ENCODE measurements around the gene GCFC2. TPM values are rescaled to one million over a fixed set of nuclear protein-coding genes. Genes with fewer than 3 reads are reported as not detected.

Gene GCFC2
- total and polyA plus RNA-seq, 8 donors: 9.3 to 112 (median 18.5) TPM

DNA sequence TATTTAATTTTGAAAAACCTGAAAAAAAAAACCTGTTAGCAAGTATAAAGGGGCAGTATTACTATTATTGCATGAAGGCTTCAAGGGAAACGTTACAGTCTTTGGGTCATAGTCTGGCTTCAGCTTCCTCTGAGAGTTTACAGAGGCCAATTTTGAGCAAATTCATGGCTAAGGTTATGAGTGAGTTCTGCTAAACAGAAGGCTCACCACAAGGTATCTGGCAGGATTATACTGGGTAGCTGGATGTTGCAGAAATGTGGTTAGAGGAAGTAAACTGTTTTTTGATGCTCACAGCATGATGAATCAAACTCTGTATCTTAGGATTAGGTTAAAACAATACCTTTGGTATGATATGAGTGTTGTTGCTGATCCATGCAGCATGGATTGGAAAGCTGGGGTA lies 54.9 kb downstream of the GCFC2 start:
- H3K36me3 ChIP-seq: peaks cover 34 to 98% (median 94%) of the 10 kb centered on the region in 4 donors
- H3K27ac ChIP-seq: no peak overlapping the region
- H3K4me1 ChIP-seq: no peaks in the 10 kb centered on the region
- no peaks in the 10 kb centered on the region for H3K27me3 ChIP-seq
- intact Hi-C loops (cut with DNase I; ENCODE audit: low total_unique reads): no loop called here
- 77 to 88% (median 85%) methylated on average over 1 of the region's 1 CpG for WGBS, 5 donors
- TF ChIP-seq POLR2AphosphoS5 (IDR thresholded peaks at IDR 0.05) (no peak), POLR2A (IDR thresholded peaks at IDR 0.05) (no peak), EP300 (IDR thresholded peaks at IDR 0.05) (no peak)
- TF ChIP-seq, protein P1, sequence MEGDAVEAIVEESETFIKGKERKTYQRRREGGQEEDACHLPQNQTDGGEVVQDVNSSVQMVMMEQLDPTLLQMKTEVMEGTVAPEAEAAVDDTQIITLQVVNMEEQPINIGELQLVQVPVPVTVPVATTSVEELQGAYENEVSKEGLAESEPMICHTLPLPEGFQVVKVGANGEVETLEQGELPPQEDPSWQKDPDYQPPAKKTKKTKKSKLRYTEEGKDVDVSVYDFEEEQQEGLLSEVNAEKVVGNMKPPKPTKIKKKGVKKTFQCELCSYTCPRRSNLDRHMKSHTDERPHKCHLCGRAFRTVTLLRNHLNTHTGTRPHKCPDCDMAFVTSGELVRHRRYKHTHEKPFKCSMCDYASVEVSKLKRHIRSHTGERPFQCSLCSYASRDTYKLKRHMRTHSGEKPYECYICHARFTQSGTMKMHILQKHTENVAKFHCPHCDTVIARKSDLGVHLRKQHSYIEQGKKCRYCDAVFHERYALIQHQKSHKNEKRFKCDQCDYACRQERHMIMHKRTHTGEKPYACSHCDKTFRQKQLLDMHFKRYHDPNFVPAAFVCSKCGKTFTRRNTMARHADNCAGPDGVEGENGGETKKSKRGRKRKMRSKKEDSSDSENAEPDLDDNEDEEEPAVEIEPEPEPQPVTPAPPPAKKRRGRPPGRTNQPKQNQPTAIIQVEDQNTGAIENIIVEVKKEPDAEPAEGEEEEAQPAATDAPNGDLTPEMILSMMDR (IDR thresholded peaks at IDR 0.05): no peak
- H3K4me3 ChIP-seq: no peak overlapping the region
- H3K9me3 ChIP-seq: peaks cover 0 to 10% (median 0%) of the 10 kb centered on the region in 4 donors
- DNase-seq: no peak

DNA sequence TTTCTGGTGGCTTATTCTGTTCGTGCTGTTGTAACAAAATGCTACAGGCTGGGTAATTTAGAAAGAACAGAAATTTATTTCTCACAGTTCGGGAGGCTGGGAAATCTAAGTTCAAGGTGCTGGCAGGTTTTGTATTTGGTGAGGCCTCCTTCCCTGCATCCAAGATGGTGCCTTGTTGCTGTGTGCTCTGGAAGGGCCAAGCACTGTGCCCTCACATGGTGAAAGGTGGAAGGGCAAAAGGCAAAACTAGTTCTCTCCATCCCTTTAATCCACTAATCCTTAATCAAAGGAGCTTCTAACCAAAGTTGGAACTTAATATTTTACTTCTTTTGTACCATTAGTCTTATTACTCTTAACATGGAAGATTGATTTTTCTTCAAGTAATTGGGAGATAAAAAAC lies 56.7 kb downstream of the GCFC2 start:
- Histone ChIP-seq H3K9me3 (peaks cover 0 to 10% (median 0%) of the 10 kb centered on the region in 4 donors), H3K36me3 (peaks cover 39 to 97% (median 92%) of the 10 kb centered on the region in 4 donors), H3K4me3 (no peak overlapping the region), H3K27ac (no peak overlapping the region), H3K4me1 (peaks cover 0 to 10% (median 3%) of the 10 kb centered on the region in 4 donors), H3K27me3 (no peaks in the 10 kb centered on the region)
- TF ChIP-seq POLR2AphosphoS5 (IDR thresholded peaks at IDR 0.05): no peak
- TF ChIP-seq POLR2A (IDR thresholded peaks at IDR 0.05): no peak
- TF ChIP-seq EP300 (IDR thresholded peaks at IDR 0.05): no peak
- TF ChIP-seq, protein P1 (IDR thresholded peaks at IDR 0.05): no peak
- 93 to 99% (median 96%) methylated on average over 2 of the region's 2 CpGs for WGBS, 5 donors
- DNase-seq: no peak
- intact Hi-C loops (cut with DNase I; ENCODE audit: low total_unique reads): no loop called here

DNA sequence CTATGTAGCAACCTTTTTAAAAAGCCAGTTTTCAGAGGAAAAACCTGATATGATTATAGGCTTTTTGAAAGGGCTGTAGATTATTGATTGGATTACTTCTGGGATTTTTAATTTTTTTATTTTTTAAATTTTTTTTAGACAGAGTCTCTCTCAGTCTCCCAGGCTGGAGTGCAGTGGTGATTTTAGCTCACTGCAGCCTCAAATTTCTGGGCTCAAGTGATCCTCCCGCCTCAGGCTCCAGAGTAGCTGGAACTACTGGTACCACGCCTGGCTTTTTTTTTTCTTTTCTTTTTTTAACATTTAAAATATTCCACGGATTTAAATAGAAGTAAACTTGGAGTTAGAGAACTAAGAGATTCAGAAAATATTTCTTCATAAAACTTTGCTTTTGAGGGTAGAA lies 62.9 kb downstream of the GCFC2 start:
- peak overlapping the region in 1 of 5 donors; percentile 87 for H3K27ac ChIP-seq
- H3K4me3 ChIP-seq: peak overlapping the region in 3 of 4 donors; percentile 89 to 97 (median 96)
- TF ChIP-seq, protein P1 (IDR thresholded peaks at IDR 0.05): no peak
- TF ChIP-seq POLR2A (IDR thresholded peaks at IDR 0.05): no peak
- TF ChIP-seq POLR2AphosphoS5 (IDR thresholded peaks at IDR 0.05): no peak
- TF ChIP-seq EP300 (IDR thresholded peaks at IDR 0.05): no peak
- H3K9me3 ChIP-seq: no peaks in the 10 kb centered on the region
- H3K36me3 ChIP-seq: peaks cover 17 to 35% (median 31%) of the 10 kb centered on the region in 4 donors
- peaks cover 5 to 36% (median 26%) of the 10 kb centered on the region in 4 donors for H3K4me1 ChIP-seq
- DNase-seq: no peak
- WGBS, 5 donors: 65 to 75% (median 69%) methylated on average over 3 of the region's 3 CpGs
- intact Hi-C loops (cut with DNase I; ENCODE audit: low total_unique reads): no loop called here
- H3K27me3 ChIP-seq: no peaks in the 10 kb centered on the region

DNA sequence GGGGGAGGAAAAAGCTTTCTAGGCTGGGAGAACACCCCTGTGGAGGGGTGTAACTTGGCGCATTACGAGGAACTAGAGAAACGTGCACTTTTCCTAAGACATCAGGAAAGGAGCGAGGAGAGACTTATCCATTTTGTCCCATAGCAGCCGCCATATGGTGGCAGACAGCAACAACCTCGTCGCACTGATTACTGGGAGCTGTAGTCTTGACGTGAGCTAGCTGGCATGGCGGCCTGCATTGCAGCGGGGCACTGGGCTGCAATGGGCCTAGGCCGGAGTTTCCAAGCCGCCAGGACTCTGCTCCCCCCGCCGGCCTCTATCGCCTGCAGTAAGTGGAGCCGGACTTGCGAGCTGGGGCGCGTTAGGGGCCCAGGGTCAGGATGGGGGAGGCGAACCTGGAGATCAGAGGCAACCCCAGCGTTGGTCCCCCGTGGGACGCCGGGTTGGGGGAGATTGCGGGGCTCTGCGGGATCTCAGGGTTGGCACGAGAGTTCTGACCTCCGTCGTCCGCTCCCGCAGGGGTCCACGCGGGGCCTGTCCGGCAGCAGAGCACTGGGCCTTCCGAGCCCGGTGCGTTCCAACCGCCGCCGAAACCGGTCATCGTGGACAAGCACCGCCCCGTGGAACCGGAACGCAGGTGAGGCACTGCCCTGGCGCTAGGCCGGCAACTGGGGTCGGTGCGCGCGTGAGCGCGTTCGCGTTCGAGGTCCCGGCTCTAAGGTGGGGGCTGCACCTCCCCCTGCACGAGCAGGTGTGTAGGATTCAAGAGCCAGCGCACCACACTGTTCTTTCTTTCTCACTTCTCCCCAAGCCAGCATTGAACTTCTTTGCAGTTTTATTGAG lies 63.9 kb downstream of the GCFC2 start, which contains the start of gene MRPL19:
TSS of gene MRPL19 (plus strand) at position 201 of the 843 bp plus-strand sequence. CDS start at position 226, 25 bp downstream.
- intact Hi-C loops (cut with DNase I; ENCODE audit: low total_unique reads): no loop called here
- Histone ChIP-seq H3K4me1 (peaks cover 5 to 36% (median 26%) of the 10 kb centered on the region in 4 donors), H3K9me3 (no peaks in the 10 kb centered on the region), H3K36me3 (peaks cover 10 to 25% (median 21%) of the 10 kb centered on the region in 4 donors), H3K4me3 (peak within 1 kb of the TSS; percentile 89 to 97 (median 94)), H3K27me3 (no peaks in the 10 kb centered on the region), H3K27ac (peak within 1 kb of the TSS; percentile 73 to 88 (median 83))
- peak; percentile 89 to 97 for DNase-seq
- WGBS, 5 donors: 0% methylated on average over 14 to 60 of the region's 60 CpGs
- TF ChIP-seq POLR2AphosphoS5 (IDR thresholded peaks at IDR 0.05): peak; percentile 84 to 94 (median 89)
- TF ChIP-seq POLR2A (IDR thresholded peaks at IDR 0.05): no peak

Measured in stomach (tissue), 9 donors.